Measurements from ENCODE around the gene H2AZ1.

The H2AZ1 gene

DNA sequence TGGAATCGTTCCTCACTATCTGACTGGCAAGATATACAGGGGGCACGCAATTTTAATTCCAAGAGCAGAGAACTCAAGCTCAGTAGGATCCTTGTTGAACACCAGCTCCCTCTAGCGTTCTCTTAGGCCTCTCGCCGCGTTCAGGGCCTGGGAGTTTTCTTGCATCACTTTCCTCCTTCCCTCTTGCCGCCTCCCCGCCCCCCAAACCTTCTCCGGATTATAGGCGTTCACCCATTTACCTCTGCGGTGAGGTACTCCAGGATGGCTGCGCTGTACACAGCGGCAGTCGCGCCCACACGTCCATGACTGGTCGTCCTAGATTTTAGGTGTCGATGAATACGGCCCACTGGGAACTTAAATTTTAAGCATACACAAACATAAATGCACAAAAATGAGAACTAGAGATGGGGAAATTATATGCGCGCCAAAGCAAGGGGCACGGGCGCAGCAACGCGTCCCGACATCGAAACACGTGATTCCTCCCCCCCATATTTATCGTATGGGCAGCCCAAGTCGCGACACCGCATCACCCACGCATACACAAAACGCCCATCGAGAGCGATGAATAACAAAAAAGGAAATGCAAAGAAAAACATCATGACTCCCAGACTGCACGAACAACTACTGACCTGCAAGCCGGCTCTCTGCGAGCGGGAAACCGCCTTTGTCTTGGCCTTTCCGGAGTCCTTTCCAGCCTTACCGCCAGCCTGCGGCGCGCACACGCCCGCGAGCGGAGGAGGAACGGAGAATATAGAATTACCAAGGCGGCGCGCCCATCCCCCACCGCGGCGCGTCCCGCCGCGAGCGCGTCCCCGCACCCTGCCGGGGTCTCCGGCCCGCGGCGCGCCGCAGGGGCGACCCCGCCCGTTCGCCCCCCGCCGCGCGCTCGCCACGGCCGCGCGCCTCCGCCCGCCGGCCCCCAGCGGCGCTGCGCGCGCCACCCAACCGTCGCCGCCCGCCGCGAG is 759 bp downstream of the H2AZ1 start:
- Histone ChIP-seq H3K27me3 (replicated peaks; ENCODE audit: control insufficient read depth, insufficient read depth, low read length) (no peaks in the 10 kb centered on the region), H3K36me3 (ENCODE audit: control insufficient read depth, insufficient read depth, low read length) (no peaks in the 10 kb centered on the region), H3K4me3 (replicated peaks; ENCODE audit: low read depth, low read length) (peak overlapping the region; percentile 93)
- TF ChIP-seq, protein P1, sequence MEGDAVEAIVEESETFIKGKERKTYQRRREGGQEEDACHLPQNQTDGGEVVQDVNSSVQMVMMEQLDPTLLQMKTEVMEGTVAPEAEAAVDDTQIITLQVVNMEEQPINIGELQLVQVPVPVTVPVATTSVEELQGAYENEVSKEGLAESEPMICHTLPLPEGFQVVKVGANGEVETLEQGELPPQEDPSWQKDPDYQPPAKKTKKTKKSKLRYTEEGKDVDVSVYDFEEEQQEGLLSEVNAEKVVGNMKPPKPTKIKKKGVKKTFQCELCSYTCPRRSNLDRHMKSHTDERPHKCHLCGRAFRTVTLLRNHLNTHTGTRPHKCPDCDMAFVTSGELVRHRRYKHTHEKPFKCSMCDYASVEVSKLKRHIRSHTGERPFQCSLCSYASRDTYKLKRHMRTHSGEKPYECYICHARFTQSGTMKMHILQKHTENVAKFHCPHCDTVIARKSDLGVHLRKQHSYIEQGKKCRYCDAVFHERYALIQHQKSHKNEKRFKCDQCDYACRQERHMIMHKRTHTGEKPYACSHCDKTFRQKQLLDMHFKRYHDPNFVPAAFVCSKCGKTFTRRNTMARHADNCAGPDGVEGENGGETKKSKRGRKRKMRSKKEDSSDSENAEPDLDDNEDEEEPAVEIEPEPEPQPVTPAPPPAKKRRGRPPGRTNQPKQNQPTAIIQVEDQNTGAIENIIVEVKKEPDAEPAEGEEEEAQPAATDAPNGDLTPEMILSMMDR (IDR thresholded peaks at IDR 0.05; ENCODE audit: insufficient read depth, low read length, poor library complexity, severe bottlenecking) = peak; percentile 91
- peak; percentile 80 for DNase-seq (ENCODE audit: extremely low read depth, insufficient read length)

DNA sequence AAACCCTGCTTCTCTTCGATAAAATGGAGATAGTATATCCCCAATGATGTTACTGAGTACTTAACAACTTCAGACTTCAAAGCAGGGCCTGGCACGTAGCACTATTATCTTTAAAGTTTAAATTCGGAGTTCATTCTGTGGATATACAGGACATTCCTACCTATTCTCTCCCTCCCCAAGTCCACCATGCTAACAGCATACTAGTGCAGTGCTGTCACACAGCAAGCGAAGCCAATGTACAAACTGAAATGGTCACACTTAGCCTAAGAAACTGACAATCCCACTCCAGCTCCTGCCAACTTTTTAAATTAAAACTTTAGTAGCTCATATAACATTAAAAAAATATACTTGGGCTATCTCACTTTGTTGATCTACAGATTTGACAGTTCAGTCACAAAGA is 2.5 kb downstream of the H2AZ1 start:
- Histone ChIP-seq H3K4me3 (replicated peaks; ENCODE audit: low read depth, low read length) (peak overlapping the region; percentile 71; the same call in 1 of the 2 replicates), H3K27me3 (replicated peaks; ENCODE audit: control insufficient read depth, insufficient read depth, low read length) (no peaks in the 10 kb centered on the region), H3K36me3 (ENCODE audit: control insufficient read depth, insufficient read depth, low read length) (no peaks in the 10 kb centered on the region)
- no peak for DNase-seq (ENCODE audit: extremely low read depth, insufficient read length)
- TF ChIP-seq, protein P1 (IDR thresholded peaks at IDR 0.05; ENCODE audit: insufficient read depth, low read length, poor library complexity, severe bottlenecking) = no peak

DNA sequence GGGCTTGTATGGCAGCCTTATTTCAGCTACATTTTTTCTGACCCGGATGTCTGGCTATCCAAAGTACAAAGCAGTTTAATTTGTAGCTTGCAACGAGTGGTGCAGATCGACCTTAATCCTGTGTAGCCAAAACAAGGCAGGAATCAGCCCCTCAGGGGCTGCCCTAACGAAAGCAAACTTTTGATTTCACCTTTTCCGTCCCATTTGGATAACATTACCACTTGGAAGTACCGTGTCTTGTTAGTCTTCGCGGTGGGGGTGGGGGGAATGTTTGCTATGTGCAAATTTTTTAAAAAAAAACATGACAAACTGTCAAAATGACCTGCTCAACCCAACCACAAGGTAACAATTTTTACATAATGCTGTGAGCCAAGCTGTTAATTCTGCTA is 2.9 kb downstream of the H2AZ1 start:
- TF ChIP-seq, protein P1 (IDR thresholded peaks at IDR 0.05; ENCODE audit: insufficient read depth, low read length, poor library complexity, severe bottlenecking) = no peak
- Histone ChIP-seq H3K36me3 (ENCODE audit: control insufficient read depth, insufficient read depth, low read length) (no peaks in the 10 kb centered on the region), H3K4me3 (replicated peaks; ENCODE audit: low read depth, low read length) (peak overlapping the region; percentile 71), H3K27me3 (replicated peaks; ENCODE audit: control insufficient read depth, insufficient read depth, low read length) (no peaks in the 10 kb centered on the region)
- no peak for DNase-seq (ENCODE audit: extremely low read depth, insufficient read length)

DNA sequence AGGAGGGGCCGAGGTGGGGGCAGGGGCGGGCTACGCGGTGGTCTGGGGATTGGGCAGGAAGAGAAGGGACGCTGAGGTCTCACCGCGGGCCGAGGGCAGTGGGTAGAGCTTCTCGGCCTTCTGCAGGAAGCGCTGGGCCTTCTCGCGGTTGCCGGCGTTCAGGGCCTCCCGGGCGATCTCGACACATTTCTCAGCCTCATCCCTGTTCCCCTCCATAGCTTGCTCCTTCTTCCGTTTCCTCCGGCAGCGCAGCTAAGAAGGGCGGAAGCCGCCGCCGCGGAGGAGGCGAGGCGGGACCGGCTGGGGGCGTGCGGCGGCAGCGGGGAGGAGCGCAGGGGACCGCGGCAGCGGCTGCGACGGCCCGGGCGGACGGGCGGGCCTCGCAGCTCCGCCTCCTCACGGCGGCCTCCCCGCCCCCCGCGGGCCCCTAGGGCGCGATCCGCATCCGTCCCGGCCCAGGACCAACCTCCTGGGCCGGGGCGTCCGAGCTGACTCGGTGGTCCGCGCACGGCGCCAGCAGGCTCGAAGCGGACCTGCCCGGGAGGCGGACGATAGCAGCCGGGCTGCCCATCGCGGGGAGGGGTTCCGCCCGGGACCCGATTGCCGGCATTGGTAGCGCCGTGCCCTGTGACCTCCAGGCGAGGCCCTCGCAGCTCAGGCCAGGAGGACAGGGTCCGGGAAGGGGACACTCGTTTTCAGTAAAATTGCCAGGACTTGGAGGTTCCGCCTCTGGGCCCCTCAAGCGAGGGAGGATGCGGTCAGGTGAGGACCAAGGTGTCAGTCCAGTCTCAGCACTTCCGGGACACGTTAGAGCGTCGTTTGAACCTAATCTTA is 3.5 kb downstream of the H2AZ1 start, which contains the start of gene DNAJB14:
TSS of gene DNAJB14 (minus strand) at position 263 of the 834 bp plus-strand sequence. CDS start at position 216, 47 bp downstream.
- H3K4me3 ChIP-seq (replicated peaks; ENCODE audit: low read depth, low read length) = peak within 1 kb of the TSS; percentile 71
- TF ChIP-seq, protein P1 (IDR thresholded peaks at IDR 0.05; ENCODE audit: insufficient read depth, low read length, poor library complexity, severe bottlenecking) = no peak
- no peaks in the 10 kb centered on the region for H3K27me3 ChIP-seq (replicated peaks; ENCODE audit: control insufficient read depth, insufficient read depth, low read length)
- peak; percentile 91 for DNase-seq (ENCODE audit: extremely low read depth, insufficient read length)
- no peaks in the 10 kb centered on the region for H3K36me3 ChIP-seq (ENCODE audit: control insufficient read depth, insufficient read depth, low read length)

DNA sequence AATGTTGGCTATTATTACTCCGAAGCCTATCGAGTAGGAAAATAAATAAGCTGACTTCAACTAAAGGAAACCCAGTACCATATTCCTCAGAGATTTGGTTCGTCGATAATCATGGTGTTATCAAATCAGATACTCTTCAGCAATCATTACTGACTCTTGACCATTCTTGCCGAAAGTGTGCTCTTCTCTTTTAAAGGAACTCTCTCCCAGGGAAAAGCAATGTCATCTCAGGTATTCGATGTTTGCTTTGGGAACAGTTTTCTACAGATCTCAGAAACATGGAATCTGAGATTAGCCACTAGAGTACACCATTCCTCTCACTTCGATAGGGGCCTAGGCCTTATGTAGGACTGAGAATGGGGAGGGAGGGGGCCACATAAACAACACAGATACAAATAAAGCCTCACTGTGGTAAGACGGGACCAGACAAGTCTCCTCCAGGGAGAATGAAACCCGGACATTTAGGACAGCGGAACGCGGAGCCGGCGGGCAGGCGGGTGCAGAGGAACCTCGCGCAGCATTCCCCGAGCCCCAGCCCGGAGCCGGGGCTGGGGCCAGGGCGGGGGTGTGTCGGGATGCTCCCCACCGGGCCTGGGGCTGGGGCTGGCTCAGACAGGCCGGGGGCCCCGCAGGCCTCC is 4.2 kb downstream of the H2AZ1 start:
- TF ChIP-seq, protein P1 (IDR thresholded peaks at IDR 0.05; ENCODE audit: insufficient read depth, low read length, poor library complexity, severe bottlenecking) = no peak
- no peaks in the 10 kb centered on the region for H3K36me3 ChIP-seq (ENCODE audit: control insufficient read depth, insufficient read depth, low read length)
- H3K27me3 ChIP-seq (replicated peaks; ENCODE audit: control insufficient read depth, insufficient read depth, low read length) = no peaks in the 10 kb centered on the region
- no peak for DNase-seq (ENCODE audit: extremely low read depth, insufficient read length)
- H3K4me3 ChIP-seq (replicated peaks; ENCODE audit: low read depth, low read length) = peak overlapping the region; percentile 71
